A549 (cell line): ENCODE data around the gene MESP1. TPM values are rescaled to one million over a fixed set of nuclear protein-coding genes. Genes with fewer than 3 reads are reported as not detected.

Experiments used
- ATAC-seq, 2 experiments: fragments of 200-7000 bp in 1 of 2; fragments of >200 bp in 1 of 2; cut with Nextera tagmentation in 1 of 2; cut with Tn5 transposase in 1 of 2; 3 replicates each; pipeline versions ENCODE4 v1.8.0 to v1.9.1; 2018 to 2020; ENCODE audit warnings: mild to moderate bottlenecking in 1 of 2, moderate library complexity in 1 of 2
- CTCF ChIA-PET: fragments of 300-600 bp; sonication (Branson Sonifier 250); formaldehyde crosslinking; extraction: SDS; loops from one replicate; lab custom pipeline; 2021; ENCODE audit warnings: antibody characterized with exemption, inconsistent platforms; lab: Yijun Ruan, JAX
- POLR2A ChIA-PET: fragments of 350-600 bp; formaldehyde crosslinking; extraction: SDS; loops from one replicate; lab custom pipeline; 2021; ENCODE audit warnings: antibody characterized with exemption, inconsistent platforms; lab: Yijun Ruan, JAX
- DNase-seq, 2 experiments: peaks; one replicate each; pipeline versions ENCODE4 v3.0.0 to v3.0.0-alpha.2; 2011 to 2016; ENCODE audit warnings: low read depth in 1 of 2, low spot score in 1 of 2
- FAIRE-seq: peaks from 2 replicates; lab custom pipeline; 2011; peaks lifted over from hg19 to GRCh38; lab: Jason Lieb, UNC
- H3K27ac ChIP-seq, 2 experiments: fragments of >200 bp; sonication (Bioruptor Twin); formaldehyde crosslinking; 3 replicates each; pipeline ENCODE4 v1.5.1; 2016 to 2017
- H3K4me1 ChIP-seq: fragments of >200 bp; sonication (Bioruptor Twin); formaldehyde crosslinking; 3 replicates; pipeline ENCODE4 v1.6.1; 2016
- H3K4me2 ChIP-seq: fragments of >200 bp; sonication (Bioruptor Twin); formaldehyde crosslinking; 3 replicates; pipeline ENCODE4 v1.6.1; 2016
- H3K4me3 ChIP-seq: fragments of >200 bp; sonication (Bioruptor Twin); formaldehyde crosslinking; 3 replicates; pipeline ENCODE4 v1.5.1; 2016
- H3K9me3 ChIP-seq: fragments of >200 bp; sonication (Bioruptor Twin); formaldehyde crosslinking; 3 replicates; pipeline ENCODE4 v1.6.1; 2016
- ATOH8 ChIP-seq: fragments of 250-450 bp; sonication (Bioruptor Pico); IDR thresholded peaks from 2 replicates; pipeline ENCODE4 v1.5.0; 2020; ENCODE audit warnings: low read depth, mild to moderate bottlenecking, moderate library complexity
- CBX8 ChIP-seq: fragments of 200-600 bp; sonication (generic); IDR thresholded peaks from 2 replicates; pipeline ENCODE4 v1.6.1; 2016
- CHD4 ChIP-seq: fragments of 200-600 bp; sonication (generic); IDR thresholded peaks from 2 replicates; pipeline ENCODE4 v1.6.1; 2016; ENCODE audit warnings: antibody characterized with exemption, mild to moderate bottlenecking, borderline replicate concordance
- CTCF ChIP-seq: fragments of >200 bp; sonication (Bioruptor Twin); formaldehyde crosslinking; IDR thresholded peaks from 3 replicates; pipeline ENCODE4 v1.5.1; 2016
- EHMT2 ChIP-seq: fragments of 200-600 bp; sonication (generic); IDR thresholded peaks from 2 replicates; pipeline ENCODE4 v1.6.1; 2016; ENCODE audit warnings: antibody characterized with exemption, low read depth, mild to moderate bottlenecking, moderate library complexity
- EP300 ChIP-seq, 2 experiments: fragments of >200 bp; sonication (Bioruptor Twin); formaldehyde crosslinking; IDR thresholded peaks; 2 replicates in 1 of 2; 3 replicates in 1 of 2; pipeline ENCODE4 v1.6.1; 2016 to 2017
- ESRRA ChIP-seq: fragments of 150-350 bp; IDR thresholded peaks from 2 replicates; pipeline ENCODE4 v1.6.1; 2014; ENCODE audit warnings: mild to moderate bottlenecking, low read length, borderline replicate concordance
- FOSB ChIP-seq: fragments of 250-450 bp; sonication (Bioruptor Pico); IDR thresholded peaks from 2 replicates; pipeline ENCODE4 v1.5.0; 2020; ENCODE audit warnings: mild to moderate bottlenecking, moderate library complexity
- FOSL2 ChIP-seq, 2 experiments: fragments of 450-650 bp in 1 of 2; fragments of >200 bp in 1 of 2; sonication (Bioruptor Twin) in 1 of 2; formaldehyde crosslinking; IDR thresholded peaks; 2 replicates each; pipeline versions ENCODE4 v1.5.0 to v1.6.1; 2016 to 2020; ENCODE audit warnings: mild to moderate bottlenecking in 1 of 2, moderate library complexity in 1 of 2
- GATA3 ChIP-seq: IDR thresholded peaks from 2 replicates; pipeline ENCODE4 v1.6.1; 2012; ENCODE audit warnings: borderline replicate concordance
- HOXA7 ChIP-seq: fragments of 250-450 bp; sonication (Bioruptor Pico); IDR thresholded peaks from 2 replicates; pipeline ENCODE4 v1.5.0; 2020; ENCODE audit warnings: mild to moderate bottlenecking, moderate library complexity
- HOXB5 ChIP-seq: fragments of 250-450 bp; sonication (Bioruptor Pico); IDR thresholded peaks from 2 replicates; pipeline ENCODE4 v1.5.0; 2020; ENCODE audit warnings: mild to moderate bottlenecking, moderate library complexity
- JUN ChIP-seq, 2 experiments: fragments of >200 bp; sonication (Bioruptor Twin); formaldehyde crosslinking; IDR thresholded peaks; 2 replicates in 1 of 2; 3 replicates in 1 of 2; pipeline ENCODE4 v1.6.1; 2016 to 2017
- JUNB ChIP-seq: fragments of >200 bp; sonication (Bioruptor Twin); formaldehyde crosslinking; IDR thresholded peaks from 2 replicates; pipeline ENCODE4 v1.6.1; 2016
- KDM1A ChIP-seq: fragments of 200-600 bp; sonication (generic); IDR thresholded peaks from 2 replicates; pipeline ENCODE4 v1.6.1; 2016; ENCODE audit warnings: low read depth, mild to moderate bottlenecking
- MAFK ChIP-seq: fragments of 450-650 bp; IDR thresholded peaks from 2 replicates; pipeline ENCODE4 v1.6.1; 2014; ENCODE audit not compliant: partially characterized antibody
- MAZ ChIP-seq: fragments of 150-350 bp; IDR thresholded peaks from 2 replicates; pipeline ENCODE4 v1.6.1; 2014; ENCODE audit warnings: antibody characterized with exemption, low read depth, low read length, borderline replicate concordance
- NFE2L2 ChIP-seq: fragments of 150-350 bp; conservative IDR thresholded peaks from 2 replicates; pipeline ENCODE4 v1.6.1; 2014; ENCODE audit warnings: low read length
- PHF8 ChIP-seq: fragments of 200-600 bp; sonication (generic); IDR thresholded peaks from 2 replicates; pipeline ENCODE4 v1.6.1; 2016; ENCODE audit warnings: low read depth, mild to moderate bottlenecking, antibody characterized with exemption, moderate library complexity, borderline replicate concordance
- RAD21 ChIP-seq, 2 experiments: fragments of >200 bp in 1 of 2; sonication (Bioruptor Twin) in 1 of 2; formaldehyde crosslinking in 1 of 2; IDR thresholded peaks in 1 of 2; conservative IDR thresholded peaks in 1 of 2; 2 replicates in 1 of 2; 3 replicates in 1 of 2; pipeline ENCODE4 v1.6.1; 2012 to 2018; ENCODE audit warnings: inconsistent platforms in 1 of 2
- RCOR1 ChIP-seq: fragments of 150-350 bp; IDR thresholded peaks from 2 replicates; pipeline ENCODE4 v1.6.1; 2014; ENCODE audit warnings: antibody characterized with exemption, low read length, low read depth
- RFX5 ChIP-seq: fragments of 450-650 bp; IDR thresholded peaks from 2 replicates; pipeline ENCODE4 v1.7.1; 2014; ENCODE audit warnings: antibody characterized with exemption, mild to moderate bottlenecking, moderate library complexity
- RNF2 ChIP-seq: fragments of 200-600 bp; sonication (generic); IDR thresholded peaks from 2 replicates; pipeline ENCODE4 v1.6.1; 2016; ENCODE audit warnings: low read depth, mild to moderate bottlenecking, antibody characterized with exemption, moderate library complexity, borderline replicate concordance
- ZSCAN20 ChIP-seq: fragments of 250-450 bp; sonication (Bioruptor Pico); IDR thresholded peaks from 2 replicates; pipeline ENCODE4 v1.8.0; 2022; ENCODE audit warnings: mild to moderate bottlenecking, moderate library complexity
- WGBS: methylation state at CpG from one replicate; pipeline ENCODE4 v1.1.6; 2017; ENCODE audit errors: missing lambda C conversion rate; 5-methylcytosine and 5-hydroxymethylcytosine counted together
- polyA plus RNA-seq, 4 experiments: library from polyadenylated mRNA; depleted of rRNA in 3 of 4; stranded (reverse); fragments of >200 nt; fragmentation: RNase III in 1 of 4; extraction: RNeasy Plus Mini Kit Qiagen cat#74134 plus additional on column Dnase treatment in 1 of 4; gene quantifications; 2 replicates in 3 of 4; 3 replicates in 1 of 4; pipeline ENCODE4 v1.2.3, GENCODE V29; 2011 to 2017
- TF ChIP-seq, protein P1 (sequence below): IDR thresholded peaks from 2 replicates; pipeline ENCODE4 v1.6.1; 2012; ENCODE audit warnings: low read depth, borderline replicate concordance
- TF ChIP-seq, protein P2 (sequence below): fragments of 200-600 bp; sonication (generic); IDR thresholded peaks from 2 replicates; pipeline ENCODE4 v1.6.1; 2016; ENCODE audit warnings: antibody characterized with exemption, mild to moderate bottlenecking, moderate library complexity

MESP1 gene
- polyA plus RNA-seq, 2 of the 4 experiments (the other 2 are of a cell fraction), result 1.2 to 2.7 TPM

DNA sequence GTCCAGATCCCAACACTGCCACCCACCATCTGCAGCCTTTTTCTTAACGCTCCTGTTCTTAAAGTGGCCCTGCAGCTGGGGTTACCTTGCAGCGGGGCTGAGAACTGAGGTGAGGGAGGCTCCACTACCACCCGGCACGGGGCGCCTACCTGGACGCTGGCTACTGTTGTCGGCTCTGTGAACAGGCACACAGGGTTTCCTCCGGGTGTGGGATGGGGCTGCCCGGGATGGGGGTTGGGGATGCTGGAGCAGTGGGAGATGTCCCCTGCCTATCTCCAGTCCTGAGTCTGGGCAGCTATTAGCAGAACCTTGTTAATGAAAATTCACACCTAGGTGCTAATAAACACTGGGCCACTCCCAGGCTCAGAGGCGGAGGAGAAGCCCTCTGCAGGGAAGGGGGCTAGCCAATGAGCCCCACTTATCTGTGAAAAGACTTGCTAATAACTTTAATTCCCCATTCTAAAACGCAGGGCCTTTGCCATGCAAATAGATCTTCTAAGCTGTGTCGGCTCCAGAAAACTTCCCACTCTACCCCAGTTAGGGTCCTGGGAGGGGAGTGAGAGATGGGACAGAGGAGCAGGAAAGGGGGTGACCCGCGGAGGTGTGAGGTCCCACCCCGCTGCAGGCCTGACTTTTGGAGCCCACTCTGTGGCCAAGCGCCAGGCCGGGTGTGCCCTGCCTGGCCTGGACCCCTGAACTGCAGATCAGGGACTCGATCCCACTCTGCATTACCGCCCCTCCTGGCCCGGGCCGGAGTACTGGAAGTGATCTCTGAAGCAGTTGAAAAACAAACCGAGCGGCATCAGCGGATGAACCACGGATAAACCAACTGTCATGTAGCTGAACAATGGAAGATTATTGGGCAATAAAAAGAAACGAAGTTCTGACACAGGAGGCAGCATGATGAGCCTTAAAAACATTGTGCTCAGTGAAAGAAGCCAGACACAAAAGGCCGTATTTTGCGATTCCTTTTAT lies 3.1 kb downstream of the MESP1 start:
- ChIA-PET POLR2A (no interaction called here), CTCF (interaction anchor here (0.6 to 8.1 kb wide), 9 partner anchors 7 to 389 kb away, joined by 3 to 100 read pairs (median 4); no protein-coding TSS in a partner anchor)
- 85% methylated on average over 25 of the region's 28 CpGs for WGBS
- Histone ChIP-seq H3K9me3 (no peaks in the 10 kb centered on the region), H3K4me2 (no peak overlapping the region), H3K4me1 (peaks cover 13% of the 10 kb centered on the region), H3K4me3 (no peak overlapping the region), H3K27ac (no peak overlapping the region)
- DNase-seq, result no peak
- no peak for ATAC-seq
- FAIRE-seq, result no peak
- no peak for TF ChIP-seq PHF8
- TF ChIP-seq RAD21 (conservative IDR thresholded peaks at IDR 0.05 in 1 of 2, IDR thresholded peaks at IDR 0.05 in 1 of 2), result no peak
- no peak for TF ChIP-seq CTCF
- TF ChIP-seq, protein P1, sequence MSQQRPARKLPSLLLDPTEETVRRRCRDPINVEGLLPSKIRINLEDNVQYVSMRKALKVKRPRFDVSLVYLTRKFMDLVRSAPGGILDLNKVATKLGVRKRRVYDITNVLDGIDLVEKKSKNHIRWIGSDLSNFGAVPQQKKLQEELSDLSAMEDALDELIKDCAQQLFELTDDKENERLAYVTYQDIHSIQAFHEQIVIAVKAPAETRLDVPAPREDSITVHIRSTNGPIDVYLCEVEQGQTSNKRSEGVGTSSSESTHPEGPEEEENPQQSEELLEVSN, result no peak
- TF ChIP-seq EP300 (IDR thresholded peaks at IDR 0.05), result no peak
- TF ChIP-seq RNF2, result no peak
- no peak for TF ChIP-seq CBX8
- no peak for TF ChIP-seq JUN (IDR thresholded peaks at IDR 0.05)
- no peak for TF ChIP-seq ATOH8 (CRISPR knock-in tag)
- no peak for TF ChIP-seq CHD4
- no peak for TF ChIP-seq KDM1A
- no peak for TF ChIP-seq MAFK
- TF ChIP-seq GATA3, result no peak
- TF ChIP-seq HOXB5 (CRISPR knock-in tag), result no peak
- TF ChIP-seq RCOR1, result no peak
- TF ChIP-seq NFE2L2, result no peak

GRCh38 chr15:89746386-89746780 lies 4.7 kb downstream of the MESP1 start:
- ChIA-PET POLR2A (no interaction called here), CTCF (interaction anchor here (1.1 to 2.9 kb wide), 2 partner anchors 14 to 19 kb away, joined by 3 to 17 read pairs; no protein-coding TSS in a partner anchor)
- Histone ChIP-seq H3K4me3 (no peak overlapping the region), H3K4me1 (peaks cover 10% of the 10 kb centered on the region), H3K27ac (no peak overlapping the region), H3K4me2 (no peak overlapping the region), H3K9me3 (no peaks in the 10 kb centered on the region)
- DNase-seq (peak in 1 of 2 experiments; percentile 35), FAIRE-seq (no peak), ATAC-seq (no peak)
- 62% methylated on average over 9 of the region's 9 CpGs for WGBS
- no peak for TF ChIP-seq MAZ
- TF ChIP-seq, protein P1, result no peak
- no peak for TF ChIP-seq ESRRA
- no peak for TF ChIP-seq RFX5
- no peak for TF ChIP-seq JUNB
- TF ChIP-seq FOSB (CRISPR knock-in tag), result no peak
- TF ChIP-seq CBX8, result no peak
- TF ChIP-seq CHD4, result no peak
- TF ChIP-seq ZSCAN20, result no peak
- no peak for TF ChIP-seq HOXA7 (CRISPR knock-in tag)
- no peak for TF ChIP-seq FOSL2 (IDR thresholded peaks at IDR 0.05)
- no peak for TF ChIP-seq FOSL2 (CRISPR knock-in tag; IDR thresholded peaks at IDR 0.05)
- TF ChIP-seq, protein P2, sequence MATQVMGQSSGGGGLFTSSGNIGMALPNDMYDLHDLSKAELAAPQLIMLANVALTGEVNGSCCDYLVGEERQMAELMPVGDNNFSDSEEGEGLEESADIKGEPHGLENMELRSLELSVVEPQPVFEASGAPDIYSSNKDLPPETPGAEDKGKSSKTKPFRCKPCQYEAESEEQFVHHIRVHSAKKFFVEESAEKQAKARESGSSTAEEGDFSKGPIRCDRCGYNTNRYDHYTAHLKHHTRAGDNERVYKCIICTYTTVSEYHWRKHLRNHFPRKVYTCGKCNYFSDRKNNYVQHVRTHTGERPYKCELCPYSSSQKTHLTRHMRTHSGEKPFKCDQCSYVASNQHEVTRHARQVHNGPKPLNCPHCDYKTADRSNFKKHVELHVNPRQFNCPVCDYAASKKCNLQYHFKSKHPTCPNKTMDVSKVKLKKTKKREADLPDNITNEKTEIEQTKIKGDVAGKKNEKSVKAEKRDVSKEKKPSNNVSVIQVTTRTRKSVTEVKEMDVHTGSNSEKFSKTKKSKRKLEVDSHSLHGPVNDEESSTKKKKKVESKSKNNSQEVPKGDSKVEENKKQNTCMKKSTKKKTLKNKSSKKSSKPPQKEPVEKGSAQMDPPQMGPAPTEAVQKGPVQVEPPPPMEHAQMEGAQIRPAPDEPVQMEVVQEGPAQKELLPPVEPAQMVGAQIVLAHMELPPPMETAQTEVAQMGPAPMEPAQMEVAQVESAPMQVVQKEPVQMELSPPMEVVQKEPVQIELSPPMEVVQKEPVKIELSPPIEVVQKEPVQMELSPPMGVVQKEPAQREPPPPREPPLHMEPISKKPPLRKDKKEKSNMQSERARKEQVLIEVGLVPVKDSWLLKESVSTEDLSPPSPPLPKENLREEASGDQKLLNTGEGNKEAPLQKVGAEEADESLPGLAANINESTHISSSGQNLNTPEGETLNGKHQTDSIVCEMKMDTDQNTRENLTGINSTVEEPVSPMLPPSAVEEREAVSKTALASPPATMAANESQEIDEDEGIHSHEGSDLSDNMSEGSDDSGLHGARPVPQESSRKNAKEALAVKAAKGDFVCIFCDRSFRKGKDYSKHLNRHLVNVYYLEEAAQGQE, result no peak
- TF ChIP-seq EHMT2, result no peak
